HG02970 (cell line): ENCODE data around the gene CPA1.

ENCODE experiments used
- ATAC-seq: cut with Tn5 transposase; IDR thresholded peaks from one replicate; pipeline ENCODE4 v1.9.1; 2021; ENCODE audit warnings: mild to moderate bottlenecking, moderate library complexity, moderate number of reproducible peaks; ENCODE audit not compliant: unreplicated experiment, low FRiP score

Gene CPA1

GRCh38 chr7:130393841-130394411, 13.6 kb downstream of the CPA1 start:
- no peak for ATAC-seq

GRCh38 chr7:130394421-130395195, 14.3 kb downstream of the CPA1 start:
- no peak for ATAC-seq

GRCh38 chr7:130395421-130395820, 15.1 kb downstream of the CPA1 start:
- no peak for ATAC-seq

GRCh38 chr7:130396109-130396508, 15.8 kb downstream of the CPA1 start:
- ATAC-seq: no peak

GRCh38 chr7:130397051-130397757, 16.9 kb downstream of the CPA1 start:
- ATAC-seq: no peak

- ATAC-seq: no peak
Measured at GRCh38 chr7:130397758-130398073, 17.4 kb downstream of the CPA1 start.

- no peak for ATAC-seq
Measured at GRCh38 chr7:130398526-130399090, 18.3 kb downstream of the CPA1 start.

- no peak for ATAC-seq
Measured at GRCh38 chr7:130400120-130400572, 19.9 kb downstream of the CPA1 start.

- ATAC-seq: no peak
Measured at GRCh38 chr7:130401101-130401500, 20.8 kb downstream of the CPA1 start.

- no peak for ATAC-seq
Measured at GRCh38 chr7:130401578-130401977, 21.3 kb downstream of the CPA1 start.

- ATAC-seq: no peak
Measured at GRCh38 chr7:130405003-130405402, 24.7 kb downstream of the CPA1 start.

GRCh38 chr7:130409067-130409711, 28.9 kb downstream of the CPA1 start:
- ATAC-seq: no peak

GRCh38 chr7:130409712-130410072, 29.4 kb downstream of the CPA1 start:
- ATAC-seq: no peak

- ATAC-seq: no peak
Measured at GRCh38 chr7:130410868-130411541, 30.7 kb downstream of the CPA1 start.

- no peak for ATAC-seq
Measured at GRCh38 chr7:130413201-130413600, 32.9 kb downstream of the CPA1 start.

- ATAC-seq: no peak
Measured at GRCh38 chr7:130415006-130415405, 34.7 kb downstream of the CPA1 start.

- ATAC-seq: no peak
Measured at GRCh38 chr7:130417213-130417612, 36.9 kb downstream of the CPA1 start.

- ATAC-seq: no peak
Measured at GRCh38 chr7:130418306-130418705, 38.0 kb downstream of the CPA1 start.

GRCh38 chr7:130419658-130420057, 39.4 kb downstream of the CPA1 start:
- no peak for ATAC-seq

- ATAC-seq: no peak
Measured at GRCh38 chr7:130420943-130421578, 40.8 kb downstream of the CPA1 start.
